HG03108 (cell line): Measurements from ENCODE around the gene PLEKHH2.

Experiments
- ATAC-seq: cut with Tn5 transposase; IDR thresholded peaks from one replicate; pipeline ENCODE4 v1.9.1; 2021; ENCODE audit warnings: moderate library complexity; ENCODE audit not compliant: unreplicated experiment

Gene PLEKHH2

GRCh38 chr2:43803113-43803512 is 166.1 kb downstream of the PLEKHH2 start:
- no peak for ATAC-seq

- no peak for ATAC-seq
Observed at GRCh38 chr2:43806719-43807031, 169.6 kb downstream of the PLEKHH2 start.

GRCh38 chr2:43810452-43810851 is 173.4 kb downstream of the PLEKHH2 start:
- no peak for ATAC-seq

DNA sequence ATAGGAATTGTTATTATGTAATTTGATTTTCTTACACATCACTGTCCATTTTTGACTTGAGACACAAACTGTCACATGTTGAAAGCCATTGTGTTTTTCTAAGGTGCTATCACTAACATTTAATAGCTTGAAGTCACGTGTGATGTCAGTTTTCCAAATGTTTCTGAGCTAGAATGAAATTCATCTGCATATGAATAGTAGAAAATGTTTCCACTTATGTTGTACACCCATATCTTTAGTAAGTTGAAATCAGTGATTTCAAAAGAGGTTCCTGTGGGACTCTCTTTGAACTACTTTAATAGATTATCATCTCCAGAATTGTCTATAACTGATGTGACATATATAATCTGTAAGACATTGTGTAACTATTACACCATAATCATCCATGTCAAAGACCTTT is 173.8 kb downstream of the PLEKHH2 start:
- ATAC-seq: no peak

- no peak for ATAC-seq
Observed at GRCh38 chr2:43812006-43812405, 174.9 kb downstream of the PLEKHH2 start.

DNA sequence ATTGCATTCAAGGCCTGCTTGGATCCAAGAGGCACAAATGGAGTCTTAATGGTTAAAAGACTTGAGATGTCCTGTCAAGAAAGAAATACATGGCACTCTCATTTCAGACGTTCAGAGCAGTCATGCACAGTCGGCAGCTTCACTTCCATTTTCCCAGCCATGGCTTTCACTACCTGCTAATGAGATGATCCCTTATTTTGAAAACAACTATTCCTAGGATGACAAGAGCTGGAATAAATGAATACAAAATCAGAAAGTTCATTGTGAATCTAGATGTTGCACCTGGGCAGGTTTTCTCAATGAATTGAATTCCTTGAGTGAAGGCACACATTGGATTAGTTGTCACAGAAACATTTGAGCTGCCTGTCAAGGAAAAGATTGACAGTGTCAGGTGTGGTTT is 175.9 kb downstream of the PLEKHH2 start:
- ATAC-seq: no peak

GRCh38 chr2:43814711-43815110 is 177.7 kb downstream of the PLEKHH2 start:
- no peak for ATAC-seq
